ENCODE data around the gene DLX3. TPM values are rescaled to one million over a fixed set of nuclear protein-coding genes. Genes with fewer than 3 reads are reported as not detected.

DLX3 gene
- not detected in 2 replicates for total RNA-seq

DNA sequence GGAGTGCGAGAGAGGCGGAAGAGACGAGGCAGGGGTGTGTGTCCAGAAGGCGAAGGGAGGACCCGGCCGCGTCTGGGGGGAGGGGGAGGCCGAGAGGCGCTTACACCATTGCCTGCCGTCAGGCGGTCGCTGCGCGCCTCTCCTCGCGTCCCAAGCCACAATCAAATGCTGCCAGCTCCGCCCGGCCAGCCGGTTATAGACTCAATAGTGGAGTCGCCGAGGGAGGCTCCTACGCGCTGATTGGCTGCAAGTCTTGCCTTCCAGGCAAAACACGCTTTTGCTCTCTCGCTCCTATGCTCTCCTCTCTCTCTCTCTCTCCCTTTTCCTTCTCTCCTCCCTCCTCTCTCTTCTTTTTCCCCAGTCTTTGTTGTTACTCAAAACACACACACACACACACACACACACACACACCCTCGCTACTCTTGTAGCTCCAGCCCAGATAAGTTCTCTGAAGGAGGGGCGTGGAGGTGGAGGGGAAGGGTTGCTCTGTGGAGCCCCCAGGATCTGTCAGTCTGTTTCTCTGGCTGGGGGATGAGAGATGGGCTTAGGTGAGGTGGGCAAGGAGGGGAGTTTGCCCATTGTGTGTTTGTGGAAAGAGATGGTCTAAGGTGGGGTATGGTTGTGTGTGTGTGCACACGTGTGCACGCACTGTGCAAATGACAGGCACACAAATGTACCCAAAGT is at the start of gene DLX3:
TSS of gene DLX3 (minus strand) at position 170 of the 684 bp plus-strand sequence. CDS start 226 bp downstream, outside the sequence.

DNA sequence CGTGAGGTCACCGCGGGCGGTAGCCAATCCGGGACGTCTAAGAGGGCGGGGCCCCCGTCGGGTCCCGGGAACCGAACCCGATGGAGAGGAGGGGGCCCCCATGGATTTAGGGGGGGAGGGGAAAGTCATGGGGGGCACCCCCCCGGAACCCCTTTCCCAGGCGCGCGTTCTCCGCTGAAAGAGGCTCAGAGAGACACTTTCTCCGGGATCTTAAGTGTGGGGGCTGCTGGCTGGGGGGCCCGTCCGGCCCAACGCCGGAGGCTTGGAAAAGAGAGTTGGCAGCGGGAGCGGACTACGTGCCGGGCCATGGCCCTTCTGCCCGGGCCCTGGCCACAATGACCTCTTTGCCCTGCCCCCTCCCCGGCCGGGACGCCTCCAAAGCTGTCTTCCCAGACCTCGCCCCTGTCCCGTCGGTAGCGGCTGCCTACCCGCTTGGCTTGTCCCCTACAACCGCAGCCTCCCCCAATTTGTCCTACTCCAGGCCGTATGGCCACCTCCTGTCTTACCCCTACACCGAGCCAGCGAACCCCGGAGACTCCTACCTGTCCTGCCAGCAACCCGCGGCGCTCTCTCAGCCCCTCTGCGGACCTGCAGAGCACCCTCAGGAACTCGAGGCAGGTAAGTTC is 25.8 kb downstream of the DLX3 start, which contains the start of gene DLX4:
TSS of gene DLX4 (plus strand) at position 57 of the 626 bp plus-strand sequence. CDS start at position 336, 279 bp downstream.

Other genes starting within 250 kb of the DLX3 start
- 5.4 and 6.1 TPM in 2 replicates for gene FAM117A, start 231.1 kb downstream of the DLX3 start, total RNA-seq
- gene KAT7, start 206.5 kb downstream of the DLX3 start, total RNA-seq = 19.9 and 20.9 TPM in 2 replicates
- gene TAC4, start 147.2 kb downstream of the DLX3 start, total RNA-seq = not detected in 2 replicates
- gene DLX4, start 26.0 kb downstream of the DLX3 start, total RNA-seq = not detected in 2 replicates
- gene ITGA3, start 60.9 kb upstream of the DLX3 start, total RNA-seq = 21.9 and 163 TPM in 2 replicates
- 19.8 and 28.4 TPM in 2 replicates for gene PDK2, start 100.1 kb upstream of the DLX3 start, total RNA-seq
- gene SAMD14, start 134.9 kb upstream of the DLX3 start, total RNA-seq = 7.4 and 10.7 TPM in 2 replicates
- 31.7 and 41.8 TPM in 2 replicates for gene PPP1R9B, start 155.5 kb upstream of the DLX3 start, total RNA-seq
- gene SGCA, start 170.8 kb upstream of the DLX3 start, total RNA-seq = 0.32 TPM in 1 of 2 replicates, not detected in the other
- gene COL1A1, start 206.4 kb upstream of the DLX3 start, total RNA-seq = 2,527 and 2,573 TPM in 2 replicates

Measured in epithelial cell of alveolus of lung (primary cell).